ENCODE data around the gene RERG.

RERG gene, protein sequence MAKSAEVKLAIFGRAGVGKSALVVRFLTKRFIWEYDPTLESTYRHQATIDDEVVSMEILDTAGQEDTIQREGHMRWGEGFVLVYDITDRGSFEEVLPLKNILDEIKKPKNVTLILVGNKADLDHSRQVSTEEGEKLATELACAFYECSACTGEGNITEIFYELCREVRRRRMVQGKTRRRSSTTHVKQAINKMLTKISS

DNA sequence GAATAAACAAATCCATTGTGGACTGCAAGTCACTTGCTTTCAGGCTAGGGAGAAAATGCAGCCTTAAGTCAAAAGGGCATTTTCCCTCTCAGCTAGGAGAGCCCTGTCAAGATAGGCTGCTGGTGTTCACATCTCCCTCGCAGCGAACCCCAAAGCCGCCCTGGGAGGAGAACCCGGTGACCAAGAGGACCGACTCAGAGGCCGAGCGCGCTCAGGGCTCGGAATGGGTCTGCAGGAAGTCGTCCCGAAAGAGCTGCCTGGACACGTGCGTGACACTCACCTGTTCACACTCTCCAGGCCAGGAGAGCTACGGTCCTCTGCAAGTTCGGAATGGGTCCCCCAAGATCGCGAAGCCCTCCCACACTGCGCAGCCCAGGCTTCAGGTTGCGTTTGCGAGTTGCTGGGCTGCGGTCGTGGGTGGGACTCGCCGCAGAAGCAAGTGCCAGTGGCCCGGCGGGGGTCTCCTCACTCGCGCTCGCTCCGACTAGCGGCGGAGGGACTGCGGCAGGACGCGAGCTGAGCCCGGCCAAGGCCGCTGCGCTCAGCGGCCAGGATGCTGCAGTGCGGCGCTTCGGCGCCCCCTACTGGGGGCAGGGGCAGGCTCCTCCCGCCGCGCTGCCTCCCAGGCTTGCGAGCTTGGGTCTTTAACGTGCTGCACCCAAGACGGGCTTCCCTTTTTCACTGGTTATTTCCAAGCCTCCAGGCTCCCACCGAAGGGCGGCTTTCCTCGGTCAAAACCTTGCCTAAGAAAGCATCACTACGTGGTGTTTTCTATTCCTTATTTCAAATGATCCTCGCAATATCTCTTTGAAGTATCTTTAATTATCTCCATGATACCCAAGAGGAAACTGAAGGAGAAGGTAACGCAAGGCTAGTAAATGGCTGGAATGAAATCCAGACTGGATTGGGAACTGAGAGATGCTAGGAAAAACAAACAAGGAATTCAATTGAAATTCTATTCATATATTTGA lies at the start of gene RERG:
Gene RERG (minus strand): TSS at position 503 of the 971 bp plus-strand sequence. CDS start 3,928 bp downstream, outside the sequence.
- Histone ChIP-seq H2AFZ (ENCODE audit: low read depth, low read length) (peak within 1 kb of the TSS; percentile 33), H3K27me3 (ENCODE audit: insufficient read depth, low read length) (peaks cover 13% of the 10 kb centered on the region), H3K4me1 (ENCODE audit: insufficient read depth, low read length) (peaks cover 13% of the 10 kb centered on the region)

DNA sequence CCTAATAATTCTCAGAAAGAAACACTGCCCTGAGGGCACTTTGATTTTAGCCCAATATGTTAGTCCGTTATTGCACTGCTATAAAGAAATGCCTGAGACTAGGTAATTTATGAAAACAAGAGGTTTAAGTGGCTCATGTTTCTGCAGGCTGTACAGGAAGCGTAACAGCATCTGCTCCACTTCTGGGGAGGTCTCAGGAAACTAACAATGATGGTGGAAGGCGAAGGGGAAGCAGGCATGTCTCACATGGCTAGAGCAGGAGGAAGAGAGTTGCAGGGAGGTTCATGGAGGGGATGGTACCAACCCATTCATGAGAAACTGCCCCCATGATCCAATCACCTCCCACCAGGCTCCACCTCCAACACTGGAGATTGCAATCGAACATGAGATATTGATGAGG lies 49.4 kb upstream of the RERG start:
- H3K9me3 ChIP-seq (ENCODE audit: low read length): no peaks in the 10 kb centered on the region
- no peak overlapping the region for H2AFZ ChIP-seq (ENCODE audit: low read depth, low read length)
- no peak overlapping the region for H3K4me3 ChIP-seq (ENCODE audit: low read length)
- no peaks in the 10 kb centered on the region for H3K27me3 ChIP-seq (ENCODE audit: insufficient read depth, low read length)
- no peaks in the 10 kb centered on the region for H3K4me1 ChIP-seq (ENCODE audit: insufficient read depth, low read length)
- H3K36me3 ChIP-seq (ENCODE audit: insufficient read depth, low read length): no peaks in the 10 kb centered on the region

More for the DNA sequence above, at the start of gene RERG:
- H3K36me3 ChIP-seq (ENCODE audit: insufficient read depth, low read length): no peaks in the 10 kb centered on the region
- H3K9me3 ChIP-seq (ENCODE audit: low read length): no peaks in the 10 kb centered on the region
- peak within 1 kb of the TSS; percentile 33 for H3K4me3 ChIP-seq (ENCODE audit: low read length)

DNA sequence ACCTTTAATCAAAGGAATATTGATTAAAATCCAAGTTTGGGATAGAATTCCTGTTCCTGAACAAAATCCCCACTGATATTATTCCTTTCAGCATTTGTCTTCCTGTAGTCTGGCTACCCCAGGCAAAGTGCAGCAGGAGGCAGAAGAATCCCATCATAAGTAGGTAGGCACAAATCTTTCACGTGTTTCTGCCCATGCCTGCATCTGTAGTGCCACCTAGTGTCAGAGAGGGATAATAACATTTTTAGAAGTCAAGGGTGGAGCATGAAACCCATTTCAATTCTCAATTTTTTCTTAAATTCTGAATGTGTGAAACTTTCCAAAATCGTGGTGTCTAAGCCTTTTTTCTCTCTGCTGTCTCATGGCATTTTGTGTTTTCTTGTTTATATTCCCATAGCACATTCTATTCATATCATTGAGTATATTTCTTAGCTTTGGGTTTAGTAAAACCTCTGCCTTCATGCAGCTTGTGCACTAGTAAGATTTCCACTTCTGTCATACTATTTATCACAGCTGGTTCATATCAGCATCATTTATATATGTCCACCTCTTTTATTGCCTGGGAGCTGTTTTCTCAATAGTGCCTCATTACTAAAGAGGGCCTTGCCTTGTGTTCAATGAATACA lies 47.8 kb upstream of the RERG start:
- no peaks in the 10 kb centered on the region for H3K36me3 ChIP-seq (ENCODE audit: insufficient read depth, low read length)
- no peaks in the 10 kb centered on the region for H3K9me3 ChIP-seq (ENCODE audit: low read length)
- no peak overlapping the region for H2AFZ ChIP-seq (ENCODE audit: low read depth, low read length)
- no peak overlapping the region for H3K4me3 ChIP-seq (ENCODE audit: low read length)
- no peaks in the 10 kb centered on the region for H3K27me3 ChIP-seq (ENCODE audit: insufficient read depth, low read length)
- H3K4me1 ChIP-seq (ENCODE audit: insufficient read depth, low read length): no peaks in the 10 kb centered on the region

DNA sequence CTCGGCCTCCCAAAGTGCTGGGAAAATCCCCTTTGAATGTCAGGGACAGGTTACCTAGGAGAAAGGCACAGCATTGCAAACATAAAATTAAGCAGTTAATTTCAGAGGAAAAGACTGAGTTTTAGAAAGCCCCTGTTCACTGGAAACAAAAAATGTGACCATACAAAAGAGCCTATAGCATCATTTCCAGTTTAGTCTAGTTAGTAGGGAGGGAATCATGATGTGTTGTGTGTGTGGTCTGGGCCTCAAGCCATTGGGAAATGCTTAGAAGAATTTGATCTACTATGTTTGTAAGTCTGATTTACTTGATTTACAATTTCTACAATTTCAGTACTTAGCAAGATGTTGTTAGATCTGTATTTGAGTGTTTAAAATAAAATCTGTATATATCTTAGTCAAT lies 47.1 kb upstream of the RERG start:
- no peaks in the 10 kb centered on the region for H3K4me1 ChIP-seq (ENCODE audit: insufficient read depth, low read length)
- no peaks in the 10 kb centered on the region for H3K27me3 ChIP-seq (ENCODE audit: insufficient read depth, low read length)
- H3K4me3 ChIP-seq (ENCODE audit: low read length): no peak overlapping the region
- no peaks in the 10 kb centered on the region for H3K36me3 ChIP-seq (ENCODE audit: insufficient read depth, low read length)
- H2AFZ ChIP-seq (ENCODE audit: low read depth, low read length): no peak overlapping the region
- H3K9me3 ChIP-seq (ENCODE audit: low read length): no peaks in the 10 kb centered on the region

DNA sequence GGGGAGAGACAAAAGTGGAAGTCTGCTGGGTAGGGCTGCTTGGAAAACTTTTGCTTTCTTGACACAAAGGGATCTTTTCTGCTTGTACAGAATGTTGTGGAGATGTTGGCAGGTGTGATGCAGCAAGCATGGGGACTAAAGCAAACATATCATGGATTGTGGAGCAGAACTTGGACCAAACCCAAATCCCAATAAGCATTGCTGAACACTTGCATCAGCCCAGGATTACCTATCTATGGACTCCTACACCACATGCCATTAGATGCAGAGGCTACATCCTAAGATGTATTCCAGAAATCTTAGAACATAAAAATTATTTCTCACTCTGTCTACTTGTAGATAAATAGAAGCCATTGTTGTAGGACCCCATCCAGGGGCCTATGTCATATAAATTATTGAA lies 44.7 kb upstream of the RERG start:
- Histone ChIP-seq H2AFZ (ENCODE audit: low read depth, low read length) (no peak overlapping the region), H3K4me1 (ENCODE audit: insufficient read depth, low read length) (no peaks in the 10 kb centered on the region), H3K9me3 (ENCODE audit: low read length) (no peaks in the 10 kb centered on the region), H3K36me3 (ENCODE audit: insufficient read depth, low read length) (no peaks in the 10 kb centered on the region), H3K27me3 (ENCODE audit: insufficient read depth, low read length) (no peaks in the 10 kb centered on the region), H3K4me3 (ENCODE audit: low read length) (no peak overlapping the region)

DNA sequence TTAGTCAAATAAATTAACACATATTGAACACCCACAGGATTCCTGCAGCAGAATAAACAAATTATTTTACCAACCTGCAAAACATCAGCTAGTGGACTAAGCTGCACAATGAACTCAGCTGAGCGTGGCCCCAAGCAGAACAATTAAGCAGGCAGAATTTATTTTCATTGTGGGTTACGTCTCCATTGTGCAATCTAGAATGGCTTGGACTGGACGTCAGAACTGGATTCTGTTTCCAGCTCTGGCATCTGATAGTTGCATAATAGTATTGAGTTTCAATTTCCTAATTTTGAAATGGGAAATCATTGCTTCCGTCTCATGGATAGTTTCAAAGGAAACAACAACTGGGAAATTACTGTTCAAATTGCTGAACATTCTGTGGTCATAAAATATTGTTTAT lies 35.5 kb upstream of the RERG start:
- H2AFZ ChIP-seq (ENCODE audit: low read depth, low read length): no peak overlapping the region
- H3K4me1 ChIP-seq (ENCODE audit: insufficient read depth, low read length): no peaks in the 10 kb centered on the region
- H3K27me3 ChIP-seq (ENCODE audit: insufficient read depth, low read length): no peaks in the 10 kb centered on the region
- no peaks in the 10 kb centered on the region for H3K9me3 ChIP-seq (ENCODE audit: low read length)
- H3K4me3 ChIP-seq (ENCODE audit: low read length): no peak overlapping the region
- H3K36me3 ChIP-seq (ENCODE audit: insufficient read depth, low read length): no peaks in the 10 kb centered on the region

DNA sequence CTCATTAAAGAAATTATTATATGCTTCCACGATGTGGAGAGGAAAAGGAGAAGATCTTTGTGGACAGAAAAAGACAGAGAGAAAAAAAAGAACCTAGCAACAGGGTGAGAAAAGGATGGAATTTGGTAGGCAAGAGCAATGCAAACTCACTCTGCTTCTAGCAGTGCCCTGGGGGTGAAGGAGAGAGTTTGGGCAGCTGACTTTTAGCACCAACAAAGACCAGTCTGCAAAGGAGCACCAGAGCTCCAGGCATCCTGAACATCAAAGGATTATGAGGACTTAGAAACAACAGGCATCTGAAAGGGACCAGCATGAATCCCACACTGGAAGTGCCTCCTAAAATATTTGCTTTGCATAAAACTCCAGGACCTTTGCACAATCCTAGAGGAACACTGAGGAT lies 32.8 kb upstream of the RERG start:
- Histone ChIP-seq H2AFZ (ENCODE audit: low read depth, low read length) (no peak overlapping the region), H3K27me3 (ENCODE audit: insufficient read depth, low read length) (no peaks in the 10 kb centered on the region), H3K9me3 (ENCODE audit: low read length) (no peaks in the 10 kb centered on the region)

DNA sequence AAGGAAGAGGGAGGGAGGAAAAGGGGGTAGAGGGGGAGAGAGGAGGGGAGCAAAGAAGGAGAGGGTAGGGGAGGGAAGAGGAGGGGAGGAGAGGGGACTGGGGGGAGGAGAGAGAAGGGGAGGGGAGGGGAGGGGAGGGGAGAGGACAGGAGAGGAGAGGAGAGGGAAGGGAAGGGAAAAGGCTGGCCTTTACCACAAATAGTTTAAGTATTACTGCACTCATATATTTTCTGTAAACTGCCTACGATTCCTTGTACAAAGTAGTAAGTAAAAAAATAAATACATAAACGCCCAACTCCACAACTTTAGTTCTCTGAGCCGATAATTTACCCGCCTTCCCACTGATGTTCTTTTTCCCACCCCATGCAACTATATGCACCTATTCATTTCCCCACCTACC lies 23.7 kb upstream of the RERG start:
- Histone ChIP-seq H3K4me1 (ENCODE audit: insufficient read depth, low read length) (no peaks in the 10 kb centered on the region), H3K9me3 (ENCODE audit: low read length) (no peaks in the 10 kb centered on the region), H3K27me3 (ENCODE audit: insufficient read depth, low read length) (no peaks in the 10 kb centered on the region), H2AFZ (ENCODE audit: low read depth, low read length) (no peak overlapping the region), H3K4me3 (ENCODE audit: low read length) (no peak overlapping the region), H3K36me3 (ENCODE audit: insufficient read depth, low read length) (no peaks in the 10 kb centered on the region)

More for the DNA sequence above, 32.8 kb upstream of the RERG start:
- H3K36me3 ChIP-seq (ENCODE audit: insufficient read depth, low read length): no peaks in the 10 kb centered on the region
- no peak overlapping the region for H3K4me3 ChIP-seq (ENCODE audit: low read length)
- H3K4me1 ChIP-seq (ENCODE audit: insufficient read depth, low read length): no peaks in the 10 kb centered on the region

DNA sequence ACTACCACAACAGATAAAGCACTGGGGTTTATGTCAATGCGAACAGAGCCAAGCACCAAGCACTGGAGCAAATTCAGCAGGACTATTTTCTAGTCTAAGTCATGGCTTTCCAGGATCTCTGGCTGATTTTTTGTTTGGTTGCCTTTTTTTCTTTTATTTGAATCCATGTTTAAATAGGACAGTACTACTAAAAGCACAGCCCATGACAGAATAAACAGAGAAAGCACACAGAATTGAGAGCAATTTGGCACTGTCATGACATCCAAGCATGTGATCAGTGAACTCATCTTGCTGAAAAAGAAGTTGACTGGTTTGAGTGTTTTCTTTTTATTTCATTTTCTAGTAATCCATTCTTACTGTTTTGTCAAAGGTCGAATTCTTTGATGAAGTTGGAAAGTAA lies 23.1 kb upstream of the RERG start:
- H3K27me3 ChIP-seq (ENCODE audit: insufficient read depth, low read length): no peaks in the 10 kb centered on the region
- no peaks in the 10 kb centered on the region for H3K36me3 ChIP-seq (ENCODE audit: insufficient read depth, low read length)
- no peak overlapping the region for H2AFZ ChIP-seq (ENCODE audit: low read depth, low read length)

DNA sequence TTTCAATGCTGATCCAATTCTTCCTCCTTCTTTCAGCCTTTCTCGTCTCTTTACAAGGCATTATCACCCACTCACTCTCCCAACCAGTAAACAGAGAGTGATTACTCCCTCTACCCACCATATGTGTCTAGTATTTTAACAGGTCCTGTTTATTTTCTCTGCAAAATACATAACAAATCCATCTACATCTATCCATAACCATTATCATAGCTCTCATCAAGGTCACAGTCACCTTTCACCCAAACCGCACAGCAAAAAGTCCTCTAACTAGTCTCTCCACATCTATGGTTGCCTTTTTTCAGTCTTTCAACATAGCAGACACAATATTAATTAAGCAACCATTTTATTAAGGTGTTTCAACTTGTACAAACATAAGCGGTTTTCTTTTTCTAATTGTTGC lies 21.9 kb upstream of the RERG start:
- Histone ChIP-seq H3K4me1 (ENCODE audit: insufficient read depth, low read length) (no peaks in the 10 kb centered on the region), H3K4me3 (ENCODE audit: low read length) (no peak overlapping the region), H3K36me3 (ENCODE audit: insufficient read depth, low read length) (no peaks in the 10 kb centered on the region), H2AFZ (ENCODE audit: low read depth, low read length) (no peak overlapping the region), H3K9me3 (ENCODE audit: low read length) (no peaks in the 10 kb centered on the region), H3K27me3 (ENCODE audit: insufficient read depth, low read length) (no peaks in the 10 kb centered on the region)

More for the DNA sequence above, 23.1 kb upstream of the RERG start:
- Histone ChIP-seq H3K9me3 (ENCODE audit: low read length) (no peaks in the 10 kb centered on the region), H3K4me1 (ENCODE audit: insufficient read depth, low read length) (no peaks in the 10 kb centered on the region), H3K4me3 (ENCODE audit: low read length) (no peak overlapping the region)

DNA sequence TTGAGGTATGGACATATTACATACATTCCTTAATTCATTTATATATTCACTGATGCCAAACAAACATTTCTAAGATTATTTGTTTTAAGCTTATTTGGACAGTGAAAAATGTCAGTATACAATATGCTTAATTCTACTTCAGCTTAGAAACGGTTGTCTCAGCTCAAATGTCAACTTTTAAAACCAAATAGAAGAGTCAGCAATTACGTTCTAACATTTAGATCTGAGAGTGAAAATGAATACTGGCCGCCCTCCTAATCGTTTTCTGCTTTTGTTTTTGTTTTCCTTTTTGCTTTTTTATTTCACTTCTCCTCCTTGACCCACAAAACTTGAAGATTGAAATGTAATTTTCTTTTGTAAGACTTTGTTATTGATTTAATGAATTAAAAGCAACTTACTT lies 19.7 kb upstream of the RERG start:
- Histone ChIP-seq H3K4me3 (ENCODE audit: low read length) (no peak overlapping the region), H3K4me1 (ENCODE audit: insufficient read depth, low read length) (no peaks in the 10 kb centered on the region), H3K36me3 (ENCODE audit: insufficient read depth, low read length) (no peaks in the 10 kb centered on the region), H3K9me3 (ENCODE audit: low read length) (no peaks in the 10 kb centered on the region), H2AFZ (ENCODE audit: low read depth, low read length) (no peak overlapping the region), H3K27me3 (ENCODE audit: insufficient read depth, low read length) (no peaks in the 10 kb centered on the region)

DNA sequence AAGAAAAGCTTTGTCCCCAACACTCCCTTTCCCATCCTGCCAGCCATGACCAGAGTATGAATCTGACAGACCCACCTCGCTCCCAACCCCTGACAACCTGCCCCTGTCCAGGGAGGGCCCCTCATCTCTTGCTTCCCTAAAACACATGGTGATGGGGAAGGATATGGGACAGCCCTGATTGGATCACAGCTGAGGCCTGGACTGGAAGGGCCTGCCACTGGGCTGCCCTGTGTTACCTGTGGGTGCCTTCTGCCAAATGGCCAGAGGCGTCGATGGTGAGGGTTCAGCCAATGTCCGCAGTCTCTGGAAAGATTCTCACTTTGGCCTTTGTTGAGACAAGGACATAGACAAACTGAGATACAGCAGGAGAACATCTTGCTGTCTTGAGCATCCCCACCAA lies 13.3 kb upstream of the RERG start:
- Histone ChIP-seq H3K9me3 (ENCODE audit: low read length) (no peaks in the 10 kb centered on the region), H2AFZ (ENCODE audit: low read depth, low read length) (no peak overlapping the region), H3K27me3 (ENCODE audit: insufficient read depth, low read length) (no peaks in the 10 kb centered on the region), H3K4me3 (ENCODE audit: low read length) (no peak overlapping the region), H3K36me3 (ENCODE audit: insufficient read depth, low read length) (no peaks in the 10 kb centered on the region), H3K4me1 (ENCODE audit: insufficient read depth, low read length) (no peaks in the 10 kb centered on the region)

DNA sequence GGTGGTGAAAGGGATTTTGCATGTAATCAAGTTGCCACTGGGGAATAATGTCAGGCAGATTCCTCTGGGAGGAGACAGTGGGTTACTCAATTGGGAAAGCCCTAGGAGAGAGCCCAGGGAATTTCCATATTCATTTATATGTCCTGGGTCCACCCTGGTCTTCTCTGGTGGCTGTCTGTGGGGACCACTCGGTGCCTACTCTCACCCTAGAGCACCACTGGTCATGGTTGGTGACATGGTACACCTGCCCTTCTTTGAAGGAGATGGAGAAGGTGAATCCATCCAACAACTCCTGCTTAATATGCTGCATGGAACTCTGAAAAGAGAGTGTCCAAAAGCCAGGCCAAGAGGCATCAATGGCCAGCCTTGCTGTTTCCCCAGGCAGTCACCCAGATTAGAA lies 12.8 kb upstream of the RERG start:
- no peak overlapping the region for H2AFZ ChIP-seq (ENCODE audit: low read depth, low read length)
- no peaks in the 10 kb centered on the region for H3K36me3 ChIP-seq (ENCODE audit: insufficient read depth, low read length)
- no peak overlapping the region for H3K4me3 ChIP-seq (ENCODE audit: low read length)
- H3K4me1 ChIP-seq (ENCODE audit: insufficient read depth, low read length): no peaks in the 10 kb centered on the region
- H3K27me3 ChIP-seq (ENCODE audit: insufficient read depth, low read length): no peaks in the 10 kb centered on the region
- no peaks in the 10 kb centered on the region for H3K9me3 ChIP-seq (ENCODE audit: low read length)
